SU-DHL-6 (cell line): Measurements from ENCODE around the gene RIC1.
"Not testable (repeated sequence)": the region's sequence is repeated elsewhere in the genome, so short reads cannot be mapped to it uniquely, and the experiment has no call there.

Experiments
- H2AFZ ChIP-seq: fragments of 200-600 bp; sonication (generic); 2 replicates; pipeline ENCODE4 v1.6.1; 2014; ENCODE audit warnings: low read depth, mild to moderate bottlenecking, moderate library complexity, mixed read lengths, antibody characterized with exemption, low read length; ENCODE audit not compliant: severe bottlenecking
- H3F3A ChIP-seq: fragments of 200-600 bp; shearing (Covaris generic); 2 replicates; pipeline ENCODE4 v1.6.0; 2016; ENCODE audit warnings: antibody characterized with exemption, mild to moderate bottlenecking; ENCODE audit not compliant: insufficient read depth
- H3K27ac ChIP-seq: fragments of 200-600 bp; sonication (generic); 2 replicates; pipeline ENCODE4 v1.5.1; 2016; ENCODE audit warnings: low read depth, mild to moderate bottlenecking, low read length, moderate library complexity, mixed read lengths
- H3K27me3 ChIP-seq: fragments of 200-600 bp; sonication (generic), shearing (Covaris generic); 2 replicates; pipeline ENCODE4 v1.6.0; 2014; ENCODE audit warnings: mild to moderate bottlenecking, low read length
- H3K36me3 ChIP-seq: fragments of 200-600 bp; sonication (generic); 2 replicates; pipeline ENCODE4 v1.6.1; 2014; ENCODE audit warnings: mild to moderate bottlenecking, low read length, mixed read lengths
- H3K4me2 ChIP-seq: fragments of 300-600, 200-600 bp; shearing (Covaris generic), sonication (generic); 2 replicates; pipeline ENCODE4 v1.6.0; 2014; ENCODE audit warnings: low read length, low read depth, mild to moderate bottlenecking; ENCODE audit not compliant: poor library complexity, severe bottlenecking
- H3K4me3 ChIP-seq: fragments of 200-600 bp; sonication (generic); 2 replicates; pipeline ENCODE4 v1.5.1; 2014; ENCODE audit warnings: antibody characterized with exemption, low read length, mild to moderate bottlenecking, mixed read lengths; ENCODE audit not compliant: insufficient read depth, poor library complexity, severe bottlenecking
- H3K79me2 ChIP-seq: fragments of 200-600 bp; sonication (generic); 2 replicates; pipeline ENCODE4 v1.6.1; 2014; ENCODE audit warnings: mild to moderate bottlenecking, low read length, moderate library complexity; ENCODE audit not compliant: insufficient read depth
- H3K9ac ChIP-seq: fragments of 200-600 bp; sonication (generic); 2 replicates; pipeline ENCODE4 v1.7.0; 2014; ENCODE audit warnings: mild to moderate bottlenecking, low read length
- H3K9me2 ChIP-seq: fragments of 200-600 bp; sonication (generic); replicated peaks from 2 replicates; pipeline ENCODE4 v1.6.1; 2014; ENCODE audit warnings: low read length; ENCODE audit not compliant: insufficient read depth
- H3K9me3 ChIP-seq: fragments of 200-600 bp; sonication (generic); 2 replicates; pipeline ENCODE4 v1.6.1; 2014; ENCODE audit warnings: low read length, mixed read lengths; ENCODE audit not compliant: insufficient read depth
- H4K20me1 ChIP-seq: fragments of 200-600 bp; sonication (generic); 2 replicates; pipeline ENCODE4 v1.6.1; 2014; ENCODE audit warnings: low read depth, mild to moderate bottlenecking, antibody characterized with exemption, low read length, moderate library complexity, mixed read lengths
- CTCF ChIP-seq: fragments of 200-600 bp; sonication (generic); IDR thresholded peaks from one replicate; pipeline ENCODE4 v1.5.1; 2017; ENCODE audit warnings: antibody characterized with exemption, mild to moderate bottlenecking, low read length, moderate library complexity; ENCODE audit not compliant: insufficient read depth, poor library complexity, severe bottlenecking
- EZH2phosphoT487 ChIP-seq: fragments of 200-600 bp; sonication (generic), shearing (Covaris generic); conservative IDR thresholded peaks from 2 replicates; pipeline ENCODE4 v1.6.1; 2018; ENCODE audit warnings: mild to moderate bottlenecking, antibody characterized with exemption, low read length, moderate library complexity, mixed read lengths

The RIC1 gene

GRCh38 chr9:5628530-5629311 lies at the start of gene RIC1:
Gene RIC1 (plus strand): TSS chr9:5629107. CDS start chr9:5629310, 203 bp downstream.
- no peak for TF ChIP-seq CTCF
- no peak for TF ChIP-seq EZH2phosphoT487
- peak within 1 kb of the TSS; percentile 99 for H3K4me2 ChIP-seq
- H3K9ac ChIP-seq: peak within 1 kb of the TSS; percentile 90
- peak within 1 kb of the TSS; percentile 80 for H2AFZ ChIP-seq
- H3K27ac ChIP-seq: peak within 1 kb of the TSS; percentile 98
- H3K9me2 ChIP-seq: no peaks in the 10 kb centered on the region
- H3K4me3 ChIP-seq: peak within 1 kb of the TSS; percentile 98
- H3K27me3 ChIP-seq: no peaks in the 10 kb centered on the region
- no peaks in the 10 kb centered on the region for H3K36me3 ChIP-seq
- H3F3A ChIP-seq: peaks cover 24% of the 10 kb centered on the region
- peaks cover 26% of the 10 kb centered on the region for H4K20me1 ChIP-seq
- no peaks in the 10 kb centered on the region for H3K9me3 ChIP-seq
- H3K79me2 ChIP-seq: peaks cover 80% of the 10 kb centered on the region

- H3K4me3 ChIP-seq: no peak overlapping the region
- H3K79me2 ChIP-seq: no peaks in the 10 kb centered on the region
- no peaks in the 10 kb centered on the region for H4K20me1 ChIP-seq
- H3K9me3 ChIP-seq: no peaks in the 10 kb centered on the region
- no peaks in the 10 kb centered on the region for H3K27me3 ChIP-seq
- H3K4me2 ChIP-seq: no peak overlapping the region
- no peaks in the 10 kb centered on the region for H3K36me3 ChIP-seq
- no peak for TF ChIP-seq CTCF
- TF ChIP-seq EZH2phosphoT487: no peak
- H2AFZ ChIP-seq: no peak overlapping the region
- H3K9me2 ChIP-seq: no peaks in the 10 kb centered on the region
- no peak overlapping the region for H3K27ac ChIP-seq
- no peaks in the 10 kb centered on the region for H3F3A ChIP-seq
- H3K9ac ChIP-seq: no peak overlapping the region
Observed at GRCh38 chr9:5579881-5580280, 49.0 kb upstream of the RIC1 start.

- H3K9me3 ChIP-seq: no peaks in the 10 kb centered on the region
- no peaks in the 10 kb centered on the region for H3K9me2 ChIP-seq
- no peak overlapping the region for H2AFZ ChIP-seq
- H3K79me2 ChIP-seq: no peaks in the 10 kb centered on the region
- H3K4me3 ChIP-seq: no peak overlapping the region
- TF ChIP-seq CTCF (no peak), EZH2phosphoT487 (no peak)
- H4K20me1 ChIP-seq: no peaks in the 10 kb centered on the region
- H3K4me2 ChIP-seq: no peak overlapping the region
- H3K27ac ChIP-seq: no peak overlapping the region
- H3K27me3 ChIP-seq: no peaks in the 10 kb centered on the region
- no peaks in the 10 kb centered on the region for H3K36me3 ChIP-seq
- no peaks in the 10 kb centered on the region for H3F3A ChIP-seq
- H3K9ac ChIP-seq: no peak overlapping the region
Observed at GRCh38 chr9:5580650-5581049, 48.3 kb upstream of the RIC1 start.

- not testable (repeated sequence) for H3K4me3 ChIP-seq, H3K27me3 ChIP-seq, H3F3A ChIP-seq, H3K9ac ChIP-seq, H3K9me3 ChIP-seq, H4K20me1 ChIP-seq, H3K4me2 ChIP-seq, H3K27ac ChIP-seq, H3K36me3 ChIP-seq, H3K9me2 ChIP-seq, H3K79me2 ChIP-seq, H2AFZ ChIP-seq
Observed at GRCh38 chr9:5581706-5582105, 47.2 kb upstream of the RIC1 start.
